KBM-7 (cell line): Measurements from ENCODE around the gene SOAT1.
A peak's percentile ranks its signal among the peaks of the same experiment; 100 is the strongest.
"Not testable (repeated sequence)": the region's sequence is repeated elsewhere in the genome, so short reads cannot be mapped to it uniquely, and the experiment has no call there.

Source experiments
- DNase-seq: peaks from one replicate; pipeline ENCODE4 v3.0.0-alpha.2; 2015
- in situ Hi-C: fragments of 300-500 bp; cut with MboI; formaldehyde crosslinking; loops from 2 replicates; pipeline ENCODE4 v1.14.3; 2020; ENCODE audit warnings: low sequenced_read_pairs, low pct_unique_long_range_greater_than_20kb, mixed read lengths

SOAT1 gene

GRCh38 chr1:179293340-179294327, at the start of gene SOAT1:
TSS of gene SOAT1 (plus strand) at chr1:179293797. CDS start at chr1:179302685, 8,888 bp downstream.
- in situ Hi-C loops: no loop called here

GRCh38 chr1:179245426-179245825, 48.2 kb upstream of the SOAT1 start:
- DNase-seq, in situ Hi-C loops: not testable (repeated sequence)

More at GRCh38 chr1:179293340-179294327, at the start of gene SOAT1:
- peak; percentile 91 for DNase-seq

- no peak for DNase-seq
- in situ Hi-C loops: no loop called here
These were observed 45.7 kb upstream of the SOAT1 start for GRCh38 chr1:179247923-179248322.

- peak; percentile 21 for DNase-seq
- in situ Hi-C loops: no loop called here
These were observed 41.9 kb upstream of the SOAT1 start for GRCh38 chr1:179251675-179252074.

GRCh38 chr1:179252606-179253005, 41.0 kb upstream of the SOAT1 start:
- no peak for DNase-seq
- in situ Hi-C loops: no loop called here

- DNase-seq: no peak
- in situ Hi-C loops: no loop called here
These were observed 40.2 kb upstream of the SOAT1 start for GRCh38 chr1:179253286-179253972.

- DNase-seq: no peak
- in situ Hi-C loops: no loop called here
These were observed 31.4 kb upstream of the SOAT1 start for GRCh38 chr1:179262183-179262582.

GRCh38 chr1:179263121-179263520, 30.5 kb upstream of the SOAT1 start:
- in situ Hi-C loops: no loop called here
- DNase-seq: no peak

- in situ Hi-C loops: no loop called here
- no peak for DNase-seq
These were observed 29.1 kb upstream of the SOAT1 start for GRCh38 chr1:179264507-179264906.

GRCh38 chr1:179269071-179269470, 24.5 kb upstream of the SOAT1 start:
- in situ Hi-C loops: no loop called here
- DNase-seq: no peak

GRCh38 chr1:179274424-179274823, 19.2 kb upstream of the SOAT1 start:
- DNase-seq, in situ Hi-C loops: not testable (repeated sequence)

- DNase-seq: no peak
- in situ Hi-C loops: no loop called here
These were observed 14.7 kb upstream of the SOAT1 start for GRCh38 chr1:179278920-179279319.

- DNase-seq: no peak
- in situ Hi-C loops: no loop called here
These were observed 9.6 kb upstream of the SOAT1 start for GRCh38 chr1:179283992-179284391.

- in situ Hi-C loops: no loop called here
- no peak for DNase-seq
These were observed 5.7 kb upstream of the SOAT1 start for GRCh38 chr1:179287946-179288345.

- DNase-seq: no peak
- in situ Hi-C loops: no loop called here
These were observed 4.6 kb upstream of the SOAT1 start for GRCh38 chr1:179288977-179289376.

GRCh38 chr1:179295164-179295755, 1.7 kb downstream of the SOAT1 start:
- in situ Hi-C loops: no loop called here
- no peak for DNase-seq

- in situ Hi-C loops: no loop called here
- DNase-seq: no peak
These were observed 2.9 kb downstream of the SOAT1 start for GRCh38 chr1:179296356-179297104.

- no peak for DNase-seq
- in situ Hi-C loops: no loop called here
These were observed 3.4 kb downstream of the SOAT1 start for GRCh38 chr1:179297105-179297378.

GRCh38 chr1:179298952-179299351, 5.4 kb downstream of the SOAT1 start:
- no peak for DNase-seq
- in situ Hi-C loops: no loop called here
